Prostate gland (tissue), 2 donors: ENCODE data around the gene PTPA.

Experiments
- POLR2A ChIP-seq: fragments of 450-650 bp; IDR thresholded peaks from one replicate; pipeline ENCODE4 v1.6.1; 2016; ENCODE audit warnings: antibody characterized with exemption, mild to moderate bottlenecking
- TF ChIP-seq, protein P1 (sequence below), 4 experiments: fragments of 200-600 bp in 2 of 4; fragments of 450-650 bp in 2 of 4; sonication (generic) in 2 of 4; IDR thresholded peaks; 1 replicate in 3 of 4; 2 replicates in 1 of 4; pipeline ENCODE4 v1.5.1; 2016 to 2019; ENCODE audit warnings: antibody characterized with exemption in 4 of 4, mild to moderate bottlenecking in 2 of 4, moderate library complexity in 2 of 4

DNA sequence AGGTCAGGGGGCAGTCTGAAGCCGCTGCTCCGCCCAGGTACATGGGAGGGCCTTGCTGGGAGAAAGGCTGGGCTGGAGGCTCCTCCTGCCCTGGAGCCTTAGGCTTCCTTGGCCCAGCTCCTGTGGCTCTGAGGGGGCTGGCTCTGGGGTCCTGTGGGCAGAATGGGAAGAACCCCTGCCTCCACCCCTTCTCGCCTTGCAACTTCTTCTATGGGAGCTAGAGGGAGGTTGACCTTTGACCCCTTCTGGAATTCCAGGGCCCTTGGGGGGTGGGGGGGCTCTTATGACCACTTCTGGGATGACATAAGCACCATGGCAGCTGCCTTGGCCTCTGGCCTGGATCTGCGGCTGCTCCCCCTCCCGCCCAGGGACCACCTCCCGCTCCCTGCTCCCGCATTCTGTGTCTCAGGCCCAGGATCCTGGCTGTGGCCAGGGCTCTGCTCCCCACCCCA is 34.7 kb downstream of the PTPA start:
- no peak for TF ChIP-seq POLR2A
- TF ChIP-seq, protein P1, sequence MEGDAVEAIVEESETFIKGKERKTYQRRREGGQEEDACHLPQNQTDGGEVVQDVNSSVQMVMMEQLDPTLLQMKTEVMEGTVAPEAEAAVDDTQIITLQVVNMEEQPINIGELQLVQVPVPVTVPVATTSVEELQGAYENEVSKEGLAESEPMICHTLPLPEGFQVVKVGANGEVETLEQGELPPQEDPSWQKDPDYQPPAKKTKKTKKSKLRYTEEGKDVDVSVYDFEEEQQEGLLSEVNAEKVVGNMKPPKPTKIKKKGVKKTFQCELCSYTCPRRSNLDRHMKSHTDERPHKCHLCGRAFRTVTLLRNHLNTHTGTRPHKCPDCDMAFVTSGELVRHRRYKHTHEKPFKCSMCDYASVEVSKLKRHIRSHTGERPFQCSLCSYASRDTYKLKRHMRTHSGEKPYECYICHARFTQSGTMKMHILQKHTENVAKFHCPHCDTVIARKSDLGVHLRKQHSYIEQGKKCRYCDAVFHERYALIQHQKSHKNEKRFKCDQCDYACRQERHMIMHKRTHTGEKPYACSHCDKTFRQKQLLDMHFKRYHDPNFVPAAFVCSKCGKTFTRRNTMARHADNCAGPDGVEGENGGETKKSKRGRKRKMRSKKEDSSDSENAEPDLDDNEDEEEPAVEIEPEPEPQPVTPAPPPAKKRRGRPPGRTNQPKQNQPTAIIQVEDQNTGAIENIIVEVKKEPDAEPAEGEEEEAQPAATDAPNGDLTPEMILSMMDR (IDR thresholded peaks at IDR 0.05) = no peak
